Stimulated activated CD8-positive, alpha-beta memory T cell treated with anti-CD3 and anti-CD28 coated beads, Interleukin-4, amount 100 ng/mL, for 24 hours (primary cell): Measurements from ENCODE around the gene TPH1.

ENCODE experiments used
- DNase-seq: peaks from one replicate; pipeline ENCODE4 v3.0.0-alpha.2; 2020; ENCODE audit warnings: low read depth

Gene TPH1

GRCh38 chr11:18046116-18046777 is at the start of gene TPH1:
Gene TPH1, minus strand, starts transcription at chr11:18046269. Its CDS starts 5,507 bp downstream, at chr11:18040762.
- no peak for DNase-seq

- no peak for DNase-seq
These were observed 47.9 kb upstream of the TPH1 start for GRCh38 chr11:18093959-18094358.

GRCh38 chr11:18091731-18092130 is 45.7 kb upstream of the TPH1 start:
- DNase-seq: no peak

- no peak for DNase-seq
These were observed 42.9 kb upstream of the TPH1 start for GRCh38 chr11:18088966-18089365.

- no peak for DNase-seq
These were observed 42.3 kb upstream of the TPH1 start for GRCh38 chr11:18088366-18088765.

GRCh38 chr11:18081551-18081950 is 35.5 kb upstream of the TPH1 start:
- DNase-seq: no peak

- no peak for DNase-seq
These were observed 34.4 kb upstream of the TPH1 start for GRCh38 chr11:18080451-18080850.

- DNase-seq: no peak
These were observed 32.8 kb upstream of the TPH1 start for GRCh38 chr11:18078909-18079308.

GRCh38 chr11:18075444-18075843 is 29.4 kb upstream of the TPH1 start:
- DNase-seq: no peak

- no peak for DNase-seq
These were observed 25.1 kb upstream of the TPH1 start for GRCh38 chr11:18071098-18071705.

- DNase-seq: no peak
These were observed 21.3 kb upstream of the TPH1 start for GRCh38 chr11:18067372-18067771.

- DNase-seq: no peak
These were observed 20.6 kb upstream of the TPH1 start for GRCh38 chr11:18066626-18067025.

- DNase-seq: no peak
These were observed 19.5 kb upstream of the TPH1 start for GRCh38 chr11:18065572-18065971.

- DNase-seq: no peak
These were observed 18.5 kb upstream of the TPH1 start for GRCh38 chr11:18064450-18065054.

GRCh38 chr11:18063862-18064434 is 17.9 kb upstream of the TPH1 start:
- no peak for DNase-seq

GRCh38 chr11:18063125-18063524 is 17.1 kb upstream of the TPH1 start:
- DNase-seq: no peak

- DNase-seq: no peak
These were observed 15.3 kb upstream of the TPH1 start for GRCh38 chr11:18061351-18061750.

- no peak for DNase-seq
These were observed 10.6 kb upstream of the TPH1 start for GRCh38 chr11:18056561-18057181.

GRCh38 chr11:18054511-18055103 is 8.5 kb upstream of the TPH1 start:
- DNase-seq: no peak

GRCh38 chr11:18050848-18051247 is 4.8 kb upstream of the TPH1 start:
- DNase-seq: no peak

- no peak for DNase-seq
These were observed 9.6 kb downstream of the TPH1 start for GRCh38 chr11:18036456-18036855.

GRCh38 chr11:18027475-18027874 is 18.6 kb downstream of the TPH1 start:
- DNase-seq: no peak
